Gastroesophageal sphincter (tissue), 4 donors: ENCODE measurements around the gene PDCD2L. TPM values are rescaled to one million over a fixed set of nuclear protein-coding genes. Genes with fewer than 3 reads are reported as not detected.

Source experiments
- ATAC-seq: fragments of 150-250 bp; one replicate; pipeline ENCODE4 v1.9.1; 2016; ENCODE audit warnings: mild to moderate bottlenecking, moderate library complexity
- H3K27ac ChIP-seq, 4 donors: fragments of 200-600 bp; sonication (generic) in 3 of 4; 1 replicate in 3 of 4; 2 replicates in 1 of 4; pipeline ENCODE4 v1.5.1; 2016 to 2019
- H3K27me3 ChIP-seq: fragments of 200-600 bp; sonication (generic); one replicate; pipeline ENCODE4 v1.5.1; 2019
- H3K36me3 ChIP-seq, 2 donors: fragments of 200-600 bp; sonication (generic); one replicate each; pipeline ENCODE4 v1.5.1; 2019; ENCODE audit warnings: control low read depth in 1 of 2
- H3K4me1 ChIP-seq, 3 donors: fragments of 200-600 bp; sonication (generic); 1 replicate in 2 of 3; 2 replicates in 1 of 3; pipeline ENCODE4 v1.5.1; 2016 to 2019; ENCODE audit warnings: control low read depth in 2 of 3
- H3K4me3 ChIP-seq, 2 donors: fragments of 200-600 bp; sonication (generic); one replicate each; pipeline ENCODE4 v1.5.1; 2019; ENCODE audit warnings: mild to moderate bottlenecking in 1 of 2, moderate library complexity in 1 of 2
- H3K9me3 ChIP-seq, 3 donors: fragments of 200-600 bp; sonication (generic); one replicate each; pipeline ENCODE4 v1.5.1; 2017 to 2019; ENCODE audit warnings: control low read depth in 2 of 3
- EP300 ChIP-seq: sonication (generic); formaldehyde crosslinking; IDR thresholded peaks from one replicate; pipeline ENCODE4 v1.6.1; 2017; ENCODE audit warnings: antibody characterized with exemption, mild to moderate bottlenecking
- POLR2A ChIP-seq, 2 donors: fragments of 450-650 bp; IDR thresholded peaks; one replicate each; pipeline ENCODE4 v1.6.1; 2017; ENCODE audit warnings: antibody characterized with exemption in 2 of 2, mild to moderate bottlenecking in 2 of 2, moderate library complexity in 1 of 2
- POLR2AphosphoS5 ChIP-seq: sonication (generic); formaldehyde crosslinking; IDR thresholded peaks from one replicate; pipeline ENCODE4 v1.6.1; 2017; ENCODE audit warnings: antibody characterized with exemption
- WGBS, 2 donors: methylation state at CpG; one replicate each; pipeline ENCODE4 v1.1.5; 2018; ENCODE audit warnings: low coverage in 1 of 2; 5-methylcytosine and 5-hydroxymethylcytosine counted together
- total RNA-seq, 4 donors: library from RNA; depleted of rRNA; stranded (reverse); fragments of >200 nt; gene quantifications; one replicate each; pipeline ENCODE4 v1.1.0, GENCODE V29; 2016
- TF ChIP-seq, protein P1 (sequence below), 4 experiments: fragments of 200-600 bp in 2 of 4; fragments of 450-650 bp in 2 of 4; sonication (generic) in 1 of 4; IDR thresholded peaks; one replicate each; pipeline ENCODE4 v1.5.1; 2017 to 2019; ENCODE audit warnings: antibody characterized with exemption in 4 of 4, mild to moderate bottlenecking in 2 of 4, moderate library complexity in 2 of 4

Gene PDCD2L
- total RNA-seq, 4 donors from 2014 or later, result 8.2 to 19.8 (median 14.6) TPM

DNA sequence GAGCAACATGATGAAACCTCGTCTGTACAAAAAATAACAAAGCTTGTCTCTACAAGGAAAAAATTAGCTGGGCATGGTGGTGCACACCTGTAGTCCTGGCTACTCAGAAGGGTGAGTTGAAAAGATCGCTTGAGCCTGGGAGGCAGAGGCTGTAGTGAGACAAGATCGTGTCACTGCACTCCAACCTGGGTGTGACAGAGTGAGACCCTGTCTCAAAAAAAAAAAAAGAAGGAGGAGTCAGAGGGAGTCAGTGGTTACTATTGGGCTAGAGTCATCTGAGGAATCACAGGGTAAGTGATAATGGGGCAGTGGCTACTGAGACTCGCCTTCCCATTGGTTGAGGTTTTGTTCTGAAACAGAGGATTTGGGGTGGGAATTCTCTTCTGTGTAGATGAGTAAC lies 41.1 kb upstream of the PDCD2L start:
- Histone ChIP-seq H3K4me3 (no peak overlapping the region), H3K27me3 (no peaks in the 10 kb centered on the region), H3K4me1 (peaks cover 0 to 54% (median 13%) of the 10 kb centered on the region in 3 donors), H3K36me3 (peaks cover 0 to 17% of the 10 kb centered on the region in 2 donors), H3K27ac (no peak overlapping the region), H3K9me3 (no peaks in the 10 kb centered on the region)
- no peak for TF ChIP-seq POLR2AphosphoS5
- TF ChIP-seq POLR2A (IDR thresholded peaks at IDR 0.05), result no peak
- TF ChIP-seq, protein P1, sequence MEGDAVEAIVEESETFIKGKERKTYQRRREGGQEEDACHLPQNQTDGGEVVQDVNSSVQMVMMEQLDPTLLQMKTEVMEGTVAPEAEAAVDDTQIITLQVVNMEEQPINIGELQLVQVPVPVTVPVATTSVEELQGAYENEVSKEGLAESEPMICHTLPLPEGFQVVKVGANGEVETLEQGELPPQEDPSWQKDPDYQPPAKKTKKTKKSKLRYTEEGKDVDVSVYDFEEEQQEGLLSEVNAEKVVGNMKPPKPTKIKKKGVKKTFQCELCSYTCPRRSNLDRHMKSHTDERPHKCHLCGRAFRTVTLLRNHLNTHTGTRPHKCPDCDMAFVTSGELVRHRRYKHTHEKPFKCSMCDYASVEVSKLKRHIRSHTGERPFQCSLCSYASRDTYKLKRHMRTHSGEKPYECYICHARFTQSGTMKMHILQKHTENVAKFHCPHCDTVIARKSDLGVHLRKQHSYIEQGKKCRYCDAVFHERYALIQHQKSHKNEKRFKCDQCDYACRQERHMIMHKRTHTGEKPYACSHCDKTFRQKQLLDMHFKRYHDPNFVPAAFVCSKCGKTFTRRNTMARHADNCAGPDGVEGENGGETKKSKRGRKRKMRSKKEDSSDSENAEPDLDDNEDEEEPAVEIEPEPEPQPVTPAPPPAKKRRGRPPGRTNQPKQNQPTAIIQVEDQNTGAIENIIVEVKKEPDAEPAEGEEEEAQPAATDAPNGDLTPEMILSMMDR (IDR thresholded peaks at IDR 0.05), result no peak
- no peak for TF ChIP-seq EP300
- 73 to 85% methylated on average over 4 of the region's 4 CpGs for WGBS, 2 donors
- ATAC-seq, result no peak

DNA sequence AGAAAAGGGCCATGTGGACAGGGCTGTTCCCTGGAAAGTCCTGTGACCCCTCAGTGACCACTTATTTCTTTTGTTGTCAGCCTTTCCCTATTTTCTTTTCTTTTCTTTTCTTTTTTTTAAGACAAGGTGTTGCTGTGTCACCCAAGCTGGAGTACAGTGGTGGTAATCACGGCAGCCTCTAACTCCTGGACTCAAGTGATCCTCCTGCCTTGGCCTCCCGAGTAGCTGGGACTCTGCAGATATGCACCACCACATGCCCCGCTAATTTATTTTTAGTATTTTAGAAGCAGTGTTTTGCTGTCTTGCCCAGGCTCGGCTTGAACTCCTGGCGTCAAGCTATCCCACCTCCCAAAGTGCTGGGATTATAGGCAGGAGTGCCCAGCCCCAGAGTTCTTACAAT lies 40.3 kb upstream of the PDCD2L start:
- peaks cover 0 to 26% of the 10 kb centered on the region in 2 donors for H3K36me3 ChIP-seq
- TF ChIP-seq, protein P1 (IDR thresholded peaks at IDR 0.05), result no peak
- TF ChIP-seq EP300, result no peak
- TF ChIP-seq POLR2AphosphoS5, result no peak
- no peak for TF ChIP-seq POLR2A (IDR thresholded peaks at IDR 0.05)
- no peak for ATAC-seq
- no peaks in the 10 kb centered on the region for H3K27me3 ChIP-seq
- no peaks in the 10 kb centered on the region for H3K9me3 ChIP-seq
- H3K27ac ChIP-seq, result peak overlapping the region in 1 of 4 donors; percentile 80
- WGBS, 2 donors, result 96 to 97% methylated on average over 5 of the region's 5 CpGs
- no peak overlapping the region for H3K4me3 ChIP-seq
- peaks cover 0 to 54% (median 13%) of the 10 kb centered on the region in 3 donors for H3K4me1 ChIP-seq

DNA sequence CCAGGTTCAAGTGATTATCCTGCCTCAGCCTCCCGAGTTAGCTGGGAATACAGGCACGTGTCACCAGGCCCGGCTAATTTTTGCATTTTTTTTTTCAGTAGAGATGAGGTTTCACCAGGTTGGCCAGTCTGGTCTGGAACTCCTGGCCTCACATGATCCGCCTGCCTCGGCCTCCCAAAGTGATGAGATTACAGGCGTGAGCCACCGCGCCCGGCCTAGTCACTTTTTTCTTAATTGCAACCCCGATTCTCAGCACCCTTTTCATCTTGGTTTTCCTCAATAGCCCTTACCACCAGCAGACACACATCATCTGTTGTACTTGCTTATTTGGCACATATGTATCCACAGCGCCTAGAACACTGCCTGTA lies 39.8 kb upstream of the PDCD2L start:
- Histone ChIP-seq H3K4me1 (peaks cover 0 to 56% (median 13%) of the 10 kb centered on the region in 3 donors), H3K9me3 (no peaks in the 10 kb centered on the region), H3K36me3 (peaks cover 0 to 31% of the 10 kb centered on the region in 2 donors), H3K4me3 (peak overlapping the region; percentile 55 to 64), H3K27ac (peak overlapping the region in 3 of 4 donors; percentile 80 to 88 (median 83)), H3K27me3 (no peaks in the 10 kb centered on the region)
- WGBS, 2 donors, result 53 to 70% methylated on average over 8 to 11 of the region's 11 CpGs
- no peak for ATAC-seq
- no peak for TF ChIP-seq EP300
- TF ChIP-seq POLR2A (IDR thresholded peaks at IDR 0.05), result no peak
- no peak for TF ChIP-seq POLR2AphosphoS5
- TF ChIP-seq, protein P1 (IDR thresholded peaks at IDR 0.05), result no peak

DNA sequence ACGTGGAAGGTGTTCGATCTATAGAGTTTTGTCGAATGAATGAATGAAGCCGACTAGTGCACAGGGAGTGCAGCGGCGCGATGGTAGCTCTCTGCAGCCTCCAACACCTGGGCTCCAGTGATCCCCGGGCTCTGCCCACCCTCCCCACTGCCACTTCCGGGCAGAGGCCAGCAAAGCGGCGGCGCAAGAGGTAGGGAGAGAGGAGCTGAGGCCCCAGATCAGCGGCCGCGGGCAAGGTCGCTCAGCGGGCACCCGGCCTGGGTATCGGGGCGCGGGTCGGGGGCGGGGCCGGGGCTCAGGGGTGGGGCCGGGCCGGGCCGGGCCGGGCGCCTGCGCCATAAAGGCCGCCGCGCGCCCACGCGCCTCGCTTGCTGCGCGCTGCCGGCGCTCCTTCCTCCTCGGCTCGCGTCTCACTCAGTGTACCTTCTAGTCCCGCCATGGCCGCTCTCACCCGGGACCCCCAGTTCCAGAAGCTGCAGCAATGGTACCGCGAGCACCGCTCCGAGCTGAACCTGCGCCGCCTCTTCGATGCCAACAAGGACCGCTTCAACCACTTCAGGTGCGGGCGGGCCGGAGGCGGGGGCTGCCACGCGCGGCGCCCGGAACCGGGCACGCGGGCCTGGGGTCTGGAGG lies 39.3 kb upstream of the PDCD2L start, which contains the start of gene GPI:
Gene GPI, plus strand, starts transcription at position 367 of the 633 bp plus-strand sequence. Its CDS starts 71 bp downstream, at position 438.
- Histone ChIP-seq H3K36me3 (peaks cover 0 to 36% of the 10 kb centered on the region in 2 donors), H3K9me3 (no peaks in the 10 kb centered on the region), H3K4me1 (peaks cover 0 to 56% (median 13%) of the 10 kb centered on the region in 3 donors), H3K4me3 (peak within 1 kb of the TSS; percentile 55 to 64), H3K27ac (peak within 1 kb of the TSS; percentile 41 to 88 (median 82)), H3K27me3 (no peaks in the 10 kb centered on the region)
- 17% methylated on average over 2 of the region's 67 CpGs; no CpG with 5 or more reads in 1 of the 2 donors for WGBS, 2 donors
- peak; percentile 8 for TF ChIP-seq POLR2AphosphoS5
- no peak for TF ChIP-seq EP300
- peak; percentile 37 to 44 for TF ChIP-seq POLR2A (IDR thresholded peaks at IDR 0.05)
- ATAC-seq, result peak; percentile 77

DNA sequence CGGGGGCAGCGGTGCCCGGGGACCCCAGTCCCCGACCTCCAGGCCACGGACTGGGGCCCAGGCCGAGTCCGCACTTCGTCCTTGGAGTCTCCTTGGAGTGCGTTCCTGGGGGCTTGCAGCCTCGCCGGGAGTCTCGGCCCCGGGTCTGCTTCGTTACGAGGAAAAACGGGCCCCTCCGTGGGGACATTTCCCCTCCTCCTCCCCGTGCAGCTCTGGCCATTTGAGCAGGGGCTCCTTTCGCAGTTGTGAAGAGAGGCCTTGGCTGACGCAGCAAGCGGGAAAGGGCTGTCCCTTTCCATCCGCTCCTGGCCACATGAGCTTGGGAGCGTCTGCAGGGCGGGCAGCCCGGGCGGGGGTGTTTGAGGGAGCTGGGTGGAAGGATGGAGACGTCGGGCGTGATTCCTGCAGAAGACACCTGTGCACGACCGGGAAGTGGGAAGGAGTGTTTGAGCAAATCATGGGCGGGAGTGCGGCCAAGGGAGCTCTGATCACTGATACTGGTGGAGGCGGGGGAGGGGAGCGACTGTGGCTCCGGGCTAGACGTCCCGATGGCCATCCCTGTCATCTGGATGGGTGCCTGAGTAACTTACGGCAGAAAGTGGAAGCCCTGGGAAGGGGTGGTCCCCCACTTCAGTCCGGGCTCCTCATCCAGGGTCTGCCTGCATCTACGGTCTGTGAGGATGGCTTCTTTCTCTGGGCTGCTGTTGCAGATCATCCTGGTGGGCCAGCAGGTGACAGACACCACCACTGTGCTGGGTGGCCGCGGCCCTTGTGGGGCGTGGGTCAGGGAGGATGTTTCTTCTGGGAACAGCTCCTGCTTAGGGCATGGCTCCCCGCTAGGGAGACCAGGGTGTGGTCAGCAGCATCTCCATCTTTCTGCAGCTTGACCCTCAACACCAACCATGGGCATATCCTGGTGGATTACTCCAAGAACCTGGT lies 38.5 kb upstream of the PDCD2L start:
- WGBS, 2 donors, result 0% methylated on average over 5 to 7 of the region's 45 CpGs
- H3K27ac ChIP-seq, result peak overlapping the region; percentile 41 to 88 (median 82)
- no peaks in the 10 kb centered on the region for H3K9me3 ChIP-seq
- peaks cover 0 to 44% of the 10 kb centered on the region in 2 donors for H3K36me3 ChIP-seq
- peaks cover 0 to 60% (median 13%) of the 10 kb centered on the region in 3 donors for H3K4me1 ChIP-seq
- TF ChIP-seq POLR2A (IDR thresholded peaks at IDR 0.05) (peak in 1 of 2 donors; percentile 4), POLR2AphosphoS5 (peak; percentile 29), EP300 (no peak)
- peak overlapping the region; percentile 55 to 64 for H3K4me3 ChIP-seq
- ATAC-seq, result peak; percentile 69
- H3K27me3 ChIP-seq, result no peaks in the 10 kb centered on the region
